ENCODE measurements around the gene CLEC18A.

- TF ChIP-seq, protein P1, sequence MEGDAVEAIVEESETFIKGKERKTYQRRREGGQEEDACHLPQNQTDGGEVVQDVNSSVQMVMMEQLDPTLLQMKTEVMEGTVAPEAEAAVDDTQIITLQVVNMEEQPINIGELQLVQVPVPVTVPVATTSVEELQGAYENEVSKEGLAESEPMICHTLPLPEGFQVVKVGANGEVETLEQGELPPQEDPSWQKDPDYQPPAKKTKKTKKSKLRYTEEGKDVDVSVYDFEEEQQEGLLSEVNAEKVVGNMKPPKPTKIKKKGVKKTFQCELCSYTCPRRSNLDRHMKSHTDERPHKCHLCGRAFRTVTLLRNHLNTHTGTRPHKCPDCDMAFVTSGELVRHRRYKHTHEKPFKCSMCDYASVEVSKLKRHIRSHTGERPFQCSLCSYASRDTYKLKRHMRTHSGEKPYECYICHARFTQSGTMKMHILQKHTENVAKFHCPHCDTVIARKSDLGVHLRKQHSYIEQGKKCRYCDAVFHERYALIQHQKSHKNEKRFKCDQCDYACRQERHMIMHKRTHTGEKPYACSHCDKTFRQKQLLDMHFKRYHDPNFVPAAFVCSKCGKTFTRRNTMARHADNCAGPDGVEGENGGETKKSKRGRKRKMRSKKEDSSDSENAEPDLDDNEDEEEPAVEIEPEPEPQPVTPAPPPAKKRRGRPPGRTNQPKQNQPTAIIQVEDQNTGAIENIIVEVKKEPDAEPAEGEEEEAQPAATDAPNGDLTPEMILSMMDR (conservative IDR thresholded peaks at IDR 0.05 in 1 of 2, IDR thresholded peaks at IDR 0.05 in 1 of 2; ENCODE audit: extremely low read depth in 1 of 2, insufficient read depth in 1 of 2, low read depth in 1 of 2, low read length in 2 of 2): no peak
- TF ChIP-seq EZH2 (IDR thresholded peaks at IDR 0.05; ENCODE audit: borderline replicate concordance, low read length): no peak
Observed at GRCh38 chr16:69921127-69921526, 30.0 kb upstream of the CLEC18A start.

Measured in mammary epithelial cell (primary cell).